ENCODE measurements around the gene ITGB6. TPM values are rescaled to one million over a fixed set of nuclear protein-coding genes. Genes with fewer than 3 reads are reported as not detected.
A peak's percentile ranks its signal among the peaks of the same experiment; 100 is the strongest.

Gene ITGB6
- total and polyA plus RNA-seq, 2 donors (not counting 3 experiments of a cell fraction or from before 2014, with no cell fraction given) = 0.03 TPM; not detected in 1

- no peak overlapping the region for H3K4me3 ChIP-seq (replicated peaks in 1 of 3; ENCODE audit: insufficient read depth in 1 of 3, low read depth in 1 of 3, low read length in 3 of 3)
- H3K79me2 ChIP-seq (ENCODE audit: control insufficient read depth, insufficient read depth, low read length) = no peaks in the 10 kb centered on the region
- POLR2A ChIA-PET = no interaction called here
- intact Hi-C loops (cut with micrococcal nuclease) (loop anchor here (1.0 to 10.0 kb wide), 3 partner anchors 12 to 127 kb away; no protein-coding TSS in a partner anchor), dilution Hi-C loops (cut with MboI; ENCODE audit: extremely low pct_ligation_motif_present, low sequenced_read_pairs) (no loop called here)
- H3K27ac ChIP-seq (ENCODE audit: insufficient read depth, low read depth, low read length) = peak overlapping the region; percentile 82
- no peaks in the 10 kb centered on the region for H3K9me1 ChIP-seq (replicated peaks; ENCODE audit: control insufficient read depth, extremely low read depth, insufficient read depth, low read length)
- no peaks in the 10 kb centered on the region for H3K9me3 ChIP-seq (replicated peaks; ENCODE audit: control insufficient read depth, insufficient read depth, low read length)
- peak overlapping the region; percentile 6 for H3K9ac ChIP-seq (replicated peaks; ENCODE audit: extremely low read depth, insufficient read depth, low read length)
- H3K27me3 ChIP-seq (ENCODE audit: control insufficient read depth in 2 of 2, insufficient read depth in 2 of 2, low read length in 2 of 2) = no peaks in the 10 kb centered on the region
- H3K36me3 ChIP-seq (ENCODE audit: control insufficient read depth in 2 of 2, extremely low read depth in 1 of 2, insufficient read depth in 2 of 2, low read length in 2 of 2) = no peaks in the 10 kb centered on the region
- H4K20me1 ChIP-seq (replicated peaks; ENCODE audit: control insufficient read depth, extremely low read depth, insufficient read depth, low read length) = no peaks in the 10 kb centered on the region
- DNase-seq (ENCODE audit: low read depth, low spot score) (peak; percentile 95), FAIRE-seq (peak; percentile 93)
- H3K4me2 ChIP-seq (ENCODE audit: insufficient read depth, low read length) = peak overlapping the region; percentile 38
- TF ChIP-seq FOS (IDR thresholded peaks at IDR 0.05; ENCODE audit: borderline replicate concordance, insufficient read depth, low read length) = peak; percentile 97
- no peak for TF ChIP-seq MAX (IDR thresholded peaks at IDR 0.05; ENCODE audit: insufficient read depth, insufficient read length)
- peak; percentile 96 for TF ChIP-seq GATA2 (IDR thresholded peaks at IDR 0.05; ENCODE audit: insufficient read depth, insufficient read length, low read depth, low read length)
- TF ChIP-seq POLR2AphosphoS5 (IDR thresholded peaks at IDR 0.05; ENCODE audit: insufficient read depth, low read depth, low read length) = peak; percentile 76
- no peak for TF ChIP-seq MYC (IDR thresholded peaks at IDR 0.05; ENCODE audit: low read depth, low read length)
- no peak for TF ChIP-seq EZH2 (IDR thresholded peaks at IDR 0.05; ENCODE audit: borderline replicate concordance, low read depth, low read length, severe bottlenecking)
- peak; percentile 86 for TF ChIP-seq JUN (IDR thresholded peaks at IDR 0.05; ENCODE audit: borderline replicate concordance, insufficient read depth, insufficient read length, low read depth)
- no peak for TF ChIP-seq CTCF (IDR thresholded peaks at IDR 0.05; ENCODE audit: extremely low read depth in 1 of 2, insufficient read depth in 1 of 2, low read depth in 1 of 2, low read length in 2 of 2)
- no peak for TF ChIP-seq POLR2A (IDR thresholded peaks at IDR 0.05; ENCODE audit: low read depth, low read length)
- H2AFZ ChIP-seq (ENCODE audit: low read depth, low read length) = peak overlapping the region; percentile 67
- TSS peak; percentile 88 for BruUV-seq (replicated peaks)
- peaks cover 33% of the 10 kb centered on the region for H3K4me1 ChIP-seq (ENCODE audit: control insufficient read depth, extremely low read depth, insufficient read depth, low read length)
- CTCF ChIA-PET = interaction anchor here (0.7 to 4.1 kb wide), 11 partner anchors 10 to 131 kb away, joined by 3 to 18 read pairs (median 5); no protein-coding TSS in a partner anchor
These were observed 41.4 kb upstream of the ITGB6 start for GRCh38 chr2:160241251-160242137.
